ENCODE data around the gene PCBP4. TPM values are rescaled to one million over a fixed set of nuclear protein-coding genes. Genes with fewer than 3 reads are reported as not detected.

The PCBP4 gene
- total RNA-seq, 2 donors from 2014 or later: 11.3 to 14.3 TPM

DNA sequence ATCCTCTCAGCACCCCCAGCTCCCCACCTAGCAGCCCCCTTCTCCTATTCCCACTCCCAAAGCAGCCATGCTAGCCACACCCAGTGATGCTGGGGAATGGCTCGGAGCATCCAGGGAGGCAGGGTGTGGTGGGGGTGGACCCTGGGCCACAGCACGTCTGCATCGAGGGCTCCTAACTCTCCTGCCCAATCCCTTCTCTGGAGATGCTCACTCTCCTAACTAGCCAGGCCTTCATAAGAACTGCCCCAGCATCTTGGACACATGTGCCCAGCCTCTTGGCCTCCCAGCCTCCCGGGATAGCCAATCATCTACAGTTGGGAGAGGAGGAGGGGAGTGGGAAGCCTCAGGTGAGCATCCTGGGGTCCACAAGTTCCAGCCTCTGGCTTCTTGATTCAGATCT lies 2.7 kb downstream of the PCBP4 start:
- Mint-ChIP-seq H3K27ac (no peak overlapping the region), H3K36me3 (no peaks in the 10 kb centered on the region), H3K9me3 (no peaks in the 10 kb centered on the region)
- ATAC-seq: no peak
- no peak for DNase-seq (ENCODE audit: low spot score in 2 of 2)

DNA sequence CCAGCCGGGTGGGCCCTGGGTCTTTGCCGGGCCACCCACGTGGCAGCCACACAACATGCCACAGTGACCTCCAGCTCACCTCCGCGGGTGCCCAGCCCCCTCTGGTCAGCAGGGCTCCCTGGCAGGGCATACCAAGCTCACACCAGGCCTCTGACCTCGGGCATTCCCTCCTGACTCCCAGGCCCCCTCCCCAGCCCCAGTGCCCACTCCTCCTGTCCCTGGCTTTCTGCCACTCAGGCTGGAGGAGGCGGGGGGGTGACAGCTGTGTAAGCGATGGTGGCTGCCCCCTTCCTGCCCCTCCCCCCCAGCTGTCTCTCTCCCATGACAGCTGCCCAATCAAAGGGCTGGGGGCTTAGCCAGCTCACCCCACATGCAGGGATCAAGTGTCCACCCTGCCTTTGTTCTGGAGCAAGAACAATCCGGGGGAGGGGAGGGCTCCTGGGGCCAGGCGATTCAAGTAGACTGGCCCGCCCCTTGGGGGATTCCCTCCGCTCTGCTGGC lies 3.3 kb downstream of the PCBP4 start:
- DNase-seq (ENCODE audit: low spot score in 2 of 2): no peak
- Mint-ChIP-seq H3K9me3 (no peaks in the 10 kb centered on the region), H3K27ac (no peak overlapping the region), H3K36me3 (no peaks in the 10 kb centered on the region)
- ATAC-seq: no peak

DNA sequence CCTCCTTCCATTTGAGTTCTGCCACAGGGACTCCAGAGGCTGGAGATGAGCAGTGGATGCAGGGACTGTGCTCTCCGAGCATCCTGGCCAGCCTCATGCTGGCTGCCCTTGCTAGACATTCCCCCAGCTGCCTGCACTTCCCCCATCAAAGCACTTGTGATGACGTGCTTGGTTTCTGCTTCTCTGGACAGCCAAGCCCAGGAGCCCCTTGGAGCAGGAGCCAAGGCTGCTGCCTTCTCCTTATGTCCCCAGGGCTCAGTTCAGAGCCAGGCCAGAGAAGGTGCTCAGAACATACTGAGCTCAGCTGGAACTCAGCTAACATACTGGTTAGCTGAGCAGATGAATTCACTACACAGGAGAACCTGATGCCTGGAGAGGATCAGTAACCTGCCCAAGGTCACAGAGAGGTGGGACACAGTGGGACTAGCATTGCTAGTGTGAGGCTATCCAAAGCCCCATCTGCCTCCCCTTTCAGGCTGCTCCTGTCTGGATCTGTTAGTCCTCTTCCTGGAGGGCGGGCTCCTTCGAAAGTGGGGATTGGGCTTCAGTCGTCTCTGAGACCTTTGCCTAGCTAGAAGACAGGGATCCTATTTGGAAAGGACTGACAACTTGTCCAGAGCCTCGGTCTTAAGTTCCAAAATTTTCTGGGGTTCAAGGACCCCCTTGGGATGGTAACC lies 4.3 kb downstream of the PCBP4 start:
- DNase-seq (ENCODE audit: low spot score in 2 of 2) (no peak), ATAC-seq (no peak)
- H3K9me3 Mint-ChIP-seq: no peaks in the 10 kb centered on the region
- no peak overlapping the region for H3K27ac Mint-ChIP-seq
- H3K36me3 Mint-ChIP-seq: no peaks in the 10 kb centered on the region

DNA sequence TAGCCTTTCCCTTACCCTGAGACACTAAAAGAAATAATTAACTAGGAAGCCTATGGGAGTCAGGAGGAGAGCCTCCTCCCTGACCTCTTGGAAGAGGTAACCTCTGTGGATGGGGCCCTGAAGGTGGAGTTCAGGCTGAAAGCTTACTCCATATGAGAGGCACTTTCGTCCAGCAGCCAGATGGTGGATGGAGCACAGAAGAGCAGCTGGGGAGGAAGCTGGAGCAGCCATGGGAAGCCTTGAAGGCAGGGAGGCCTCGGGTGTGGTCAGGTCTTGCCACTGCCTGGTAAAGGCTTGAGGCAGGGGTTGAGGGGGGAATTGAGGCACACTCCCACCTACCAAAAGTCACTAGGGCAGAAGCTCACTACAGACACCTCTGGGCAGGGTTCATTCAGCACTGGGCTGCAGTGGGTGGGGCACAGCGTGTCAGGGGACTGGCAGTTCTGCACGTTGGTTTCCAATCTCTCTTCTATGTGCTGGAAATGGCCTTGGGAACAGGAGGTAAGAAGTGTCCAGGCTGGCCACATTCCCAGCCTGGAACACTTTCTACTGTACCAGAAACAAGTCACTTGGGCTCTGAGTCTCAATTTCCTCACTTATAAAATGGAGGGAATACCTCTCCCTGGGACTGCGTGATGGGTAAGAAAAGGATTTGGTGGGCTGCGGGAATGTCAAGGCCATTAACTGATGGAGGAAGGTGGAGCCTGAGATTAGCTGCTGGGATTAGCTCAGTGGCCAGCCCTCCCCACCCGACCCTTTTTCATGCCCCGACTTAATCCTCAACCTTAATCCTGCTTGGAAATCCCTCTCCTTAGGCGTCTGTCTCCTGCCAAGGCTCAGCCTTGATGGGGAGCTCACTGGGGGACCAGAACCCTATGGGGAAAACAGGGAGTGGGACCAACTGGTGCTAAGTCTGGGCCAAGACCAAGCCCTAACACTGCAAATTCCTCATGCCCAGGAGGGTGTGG lies 5.4 kb downstream of the PCBP4 start:
- no peaks in the 10 kb centered on the region for H3K9me3 Mint-ChIP-seq
- ATAC-seq (no peak), DNase-seq (ENCODE audit: low spot score in 2 of 2) (no peak)
- H3K27ac Mint-ChIP-seq: no peak overlapping the region
- H3K36me3 Mint-ChIP-seq: no peaks in the 10 kb centered on the region

DNA sequence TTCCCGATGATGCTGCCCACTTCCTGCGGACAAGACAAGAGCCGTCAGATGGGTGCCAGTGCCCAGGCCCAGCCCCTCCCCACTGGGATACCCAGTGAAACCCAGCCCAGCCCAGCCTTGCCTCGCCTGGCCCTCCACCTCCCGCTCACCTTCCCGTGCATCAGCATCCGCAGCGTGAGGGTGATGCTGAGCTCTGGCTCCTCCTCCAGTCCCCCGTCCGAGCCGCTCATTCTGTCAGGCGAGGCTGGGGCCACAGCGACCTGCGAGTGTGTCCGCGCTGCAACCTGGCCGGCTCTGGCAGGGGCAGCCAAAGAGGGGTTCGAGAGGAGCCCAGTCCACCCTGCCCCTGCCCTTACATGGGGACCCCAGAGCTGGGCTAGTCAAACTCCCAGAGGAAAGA lies 6.2 kb downstream of the PCBP4 start:
- Mint-ChIP-seq H3K9me3 (no peaks in the 10 kb centered on the region), H3K36me3 (no peaks in the 10 kb centered on the region), H3K27ac (no peak overlapping the region)
- ATAC-seq (no peak), DNase-seq (ENCODE audit: low spot score in 2 of 2) (no peak)

DNA sequence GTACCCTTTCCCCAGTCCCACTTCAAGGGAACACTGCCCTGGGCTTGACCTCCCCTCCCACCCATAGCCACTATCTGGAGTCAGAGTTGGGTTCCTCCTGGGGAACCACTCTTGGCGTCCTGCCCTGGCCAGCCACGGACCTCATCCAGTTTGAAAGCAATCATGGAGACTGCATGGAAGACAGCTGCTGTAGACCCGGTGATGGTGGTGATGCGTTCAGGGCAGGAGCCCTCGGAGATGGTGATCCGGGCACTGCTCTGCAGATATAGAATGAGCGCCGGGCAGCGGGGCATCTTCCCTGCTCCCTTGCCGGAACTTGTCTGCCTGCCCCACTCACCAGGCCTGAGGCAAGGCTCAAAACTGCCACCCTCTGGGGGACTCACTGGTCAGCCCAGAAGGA lies 6.9 kb downstream of the PCBP4 start:
- Mint-ChIP-seq H3K9me3 (no peaks in the 10 kb centered on the region), H3K36me3 (no peaks in the 10 kb centered on the region)

DNA sequence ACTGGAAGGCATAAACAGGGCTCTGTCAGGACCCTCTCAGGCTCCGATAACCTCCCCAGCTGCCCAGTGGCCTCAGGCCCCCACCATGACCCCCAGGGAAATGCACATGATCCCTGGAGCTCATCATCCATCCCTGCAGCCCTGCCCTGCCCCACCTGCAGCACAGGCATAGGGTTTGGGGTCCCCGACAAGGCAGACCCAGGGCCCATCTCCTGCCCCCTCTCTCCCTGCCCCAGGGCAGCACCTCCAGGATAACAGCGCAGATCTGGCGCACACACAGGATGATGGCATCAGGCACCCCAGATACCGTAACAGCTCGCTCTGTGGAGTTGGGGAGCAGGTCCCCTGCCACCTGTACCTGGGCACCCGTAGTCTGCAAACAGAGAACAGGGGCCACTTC lies 7.6 kb downstream of the PCBP4 start:
- no peak for ATAC-seq
- Mint-ChIP-seq H3K36me3 (no peaks in the 10 kb centered on the region), H3K9me3 (no peaks in the 10 kb centered on the region), H3K27ac (no peak overlapping the region)
- DNase-seq (ENCODE audit: low spot score in 2 of 2): no peak

More for the DNA sequence above, 6.9 kb downstream of the PCBP4 start:
- no peak for ATAC-seq
- no peak overlapping the region for H3K27ac Mint-ChIP-seq
- DNase-seq (ENCODE audit: low spot score in 2 of 2): no peak

DNA sequence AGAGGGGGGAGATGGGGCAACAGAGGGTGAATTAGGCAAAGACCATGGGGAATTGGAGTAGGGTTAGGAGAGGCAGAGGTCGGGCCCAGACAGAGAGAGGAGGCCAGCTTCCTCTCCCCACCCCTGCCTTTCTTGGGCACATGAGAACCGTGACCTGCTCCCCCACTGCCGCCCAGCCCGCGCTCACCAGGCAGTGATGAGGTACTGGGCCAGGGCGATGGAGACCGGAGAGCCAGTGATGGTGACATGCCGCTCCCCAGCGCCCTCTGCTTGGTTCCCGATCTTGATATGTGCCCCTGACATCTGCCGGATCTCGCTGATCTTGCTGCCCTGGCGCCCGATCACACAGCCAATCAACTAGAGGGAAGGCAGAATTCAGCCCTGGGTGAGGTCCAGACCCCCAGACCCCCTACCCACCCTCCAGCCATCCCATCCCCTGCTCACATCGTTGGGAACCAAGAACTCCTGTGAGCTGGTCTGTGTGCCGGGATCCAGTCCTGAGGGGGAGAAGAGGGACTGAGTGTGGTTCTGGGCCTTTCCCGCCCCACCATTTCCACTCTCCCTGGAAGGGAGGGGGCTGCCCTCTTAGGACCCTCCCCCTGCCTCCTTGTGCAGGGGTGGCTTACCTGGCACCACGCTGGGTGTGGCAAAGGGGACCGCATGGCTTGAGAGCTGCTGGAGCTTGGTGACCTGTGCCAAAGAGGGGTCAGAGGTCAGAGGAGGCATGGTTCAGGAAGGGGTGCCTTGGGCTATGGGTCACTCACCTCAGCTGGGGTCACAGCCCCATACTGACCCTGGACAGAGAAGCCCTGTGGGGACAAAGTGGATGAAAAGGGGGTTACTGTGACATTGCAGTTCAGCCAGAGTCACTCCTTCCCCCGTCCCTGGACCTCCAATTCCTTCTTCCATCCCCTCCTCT lies 8.4 kb downstream of the PCBP4 start:
- ATAC-seq (no peak), DNase-seq (ENCODE audit: low spot score in 2 of 2) (no peak)
- Mint-ChIP-seq H3K27ac (no peak overlapping the region), H3K9me3 (no peaks in the 10 kb centered on the region), H3K36me3 (no peaks in the 10 kb centered on the region)

DNA sequence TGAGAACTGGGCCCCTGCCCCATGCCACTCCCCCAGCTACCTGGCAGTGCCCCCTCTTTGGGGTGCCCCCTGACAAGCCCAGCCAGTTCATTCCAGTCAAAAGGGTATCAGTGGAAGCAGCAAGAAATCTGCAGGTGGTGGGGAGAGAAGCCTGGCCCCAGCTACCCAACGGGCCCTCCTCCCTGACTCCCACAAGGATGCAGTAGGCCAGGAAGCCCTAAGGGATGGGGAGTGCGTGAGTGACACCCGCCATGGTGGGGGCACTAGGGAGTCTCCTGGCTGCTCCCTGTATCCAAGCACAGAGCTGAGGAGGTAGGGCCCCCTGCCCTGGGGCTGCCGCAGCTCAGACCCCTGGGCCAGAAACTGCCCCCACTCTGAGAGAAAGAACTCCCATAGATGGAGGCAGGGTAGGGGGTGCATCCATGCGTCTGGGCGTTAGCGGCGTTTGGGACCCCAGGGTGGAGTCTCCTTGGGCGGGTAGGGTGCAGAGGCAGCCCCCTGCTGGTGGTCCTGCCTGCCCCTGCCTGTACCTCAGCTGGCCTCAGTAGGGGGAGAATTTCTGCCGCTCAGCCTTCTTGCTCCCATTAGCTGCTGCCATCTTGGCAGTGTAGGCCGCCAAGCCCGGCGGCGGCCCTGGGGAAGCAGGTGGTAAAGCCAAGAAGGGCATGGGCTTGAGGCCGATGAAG lies 9.6 kb downstream of the PCBP4 start:
- ATAC-seq: no peak
- no peaks in the 10 kb centered on the region for H3K36me3 Mint-ChIP-seq
- H3K9me3 Mint-ChIP-seq: no peaks in the 10 kb centered on the region
- no peak for DNase-seq (ENCODE audit: low spot score in 2 of 2)
- no peak overlapping the region for H3K27ac Mint-ChIP-seq

DNA sequence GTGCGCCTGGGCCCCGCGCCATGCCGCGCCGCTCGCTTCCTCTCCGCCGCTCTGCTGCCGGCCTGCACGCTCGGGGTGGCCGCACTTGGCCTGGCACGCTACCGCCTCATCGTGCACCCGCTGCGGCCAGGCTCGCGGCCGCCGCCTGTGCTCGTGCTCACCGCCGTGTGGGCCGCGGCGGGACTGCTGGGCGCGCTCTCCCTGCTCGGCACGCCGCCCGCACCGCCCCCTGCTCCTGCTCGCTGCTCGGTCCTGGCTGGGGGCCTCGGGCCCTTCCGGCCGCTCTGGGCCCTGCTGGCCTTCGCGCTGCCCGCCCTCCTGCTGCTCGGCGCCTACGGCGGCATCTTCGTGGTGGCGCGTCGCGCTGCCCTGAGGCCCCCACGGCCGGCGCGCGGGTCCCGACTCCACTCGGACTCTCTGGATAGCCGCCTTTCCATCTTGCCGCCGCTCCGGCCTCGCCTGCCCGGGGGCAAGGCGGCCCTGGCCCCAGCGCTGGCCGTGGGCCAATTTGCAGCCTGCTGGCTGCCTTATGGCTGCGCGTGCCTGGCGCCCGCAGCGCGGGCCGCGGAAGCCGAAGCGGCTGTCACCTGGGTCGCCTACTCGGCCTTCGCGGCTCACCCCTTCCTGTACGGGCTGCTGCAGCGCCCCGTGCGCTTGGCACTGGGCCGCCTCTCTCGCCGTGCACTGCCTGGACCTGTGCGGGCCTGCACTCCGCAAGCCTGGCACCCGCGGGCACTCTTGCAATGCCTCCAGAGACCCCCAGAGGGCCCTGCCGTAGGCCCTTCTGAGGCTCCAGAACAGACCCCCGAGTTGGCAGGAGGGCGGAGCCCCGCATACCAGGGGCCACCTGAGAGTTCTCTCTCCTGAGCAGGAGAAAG lies 11.1 kb downstream of the PCBP4 start:
- ATAC-seq: peak; percentile 75 to 79
- Mint-ChIP-seq H3K36me3 (no peaks in the 10 kb centered on the region), H3K9me3 (no peaks in the 10 kb centered on the region), H3K27ac (no peak overlapping the region)
- DNase-seq (ENCODE audit: low spot score in 2 of 2): peak in 1 of 2 donors; percentile 38

DNA sequence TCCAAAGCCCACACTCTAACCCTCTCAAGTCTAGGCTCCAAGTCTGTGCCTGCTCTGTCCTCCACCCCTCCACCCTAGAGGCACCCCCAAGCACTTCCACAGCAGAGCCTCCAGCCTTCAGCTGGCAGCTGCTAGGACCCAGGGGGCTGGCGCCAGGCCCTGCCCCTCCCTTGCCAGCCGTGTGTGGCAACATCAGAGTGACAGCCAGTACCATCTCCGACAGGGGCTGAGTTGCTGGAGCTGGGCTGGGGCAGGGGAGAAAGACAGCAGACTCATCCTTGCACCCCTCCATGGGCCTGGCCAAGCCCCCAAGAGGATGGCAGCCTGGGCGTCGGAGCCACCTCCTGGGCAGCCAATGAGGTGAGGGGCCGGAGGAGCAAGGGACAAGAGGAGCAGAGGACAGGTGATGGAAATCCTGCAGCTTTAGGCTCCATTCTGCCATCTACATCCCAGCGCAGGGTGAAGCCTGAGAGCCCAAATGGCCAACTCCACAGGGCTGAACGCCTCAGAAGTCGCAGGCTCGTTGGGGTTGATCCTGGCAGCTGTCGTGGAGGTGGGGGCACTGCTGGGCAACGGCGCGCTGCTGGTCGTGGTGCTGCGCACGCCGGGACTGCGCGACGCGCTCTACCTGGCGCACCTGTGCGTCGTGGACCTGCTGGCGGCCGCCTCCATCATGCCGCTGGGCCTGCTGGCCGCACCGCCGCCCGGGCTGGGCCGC lies 11.9 kb downstream of the PCBP4 start, which contains the start of gene GPR62:
Gene GPR62 (plus strand): TSS at position 207 of the 718 bp plus-strand sequence. CDS start 272 bp downstream, at position 479.
- DNase-seq (ENCODE audit: low spot score in 2 of 2) (no peak), ATAC-seq (no peak)
- no peak within 1 kb of the TSS for H3K27ac Mint-ChIP-seq
- H3K9me3 Mint-ChIP-seq: no peaks in the 10 kb centered on the region
- H3K36me3 Mint-ChIP-seq: no peaks in the 10 kb centered on the region

DNA sequence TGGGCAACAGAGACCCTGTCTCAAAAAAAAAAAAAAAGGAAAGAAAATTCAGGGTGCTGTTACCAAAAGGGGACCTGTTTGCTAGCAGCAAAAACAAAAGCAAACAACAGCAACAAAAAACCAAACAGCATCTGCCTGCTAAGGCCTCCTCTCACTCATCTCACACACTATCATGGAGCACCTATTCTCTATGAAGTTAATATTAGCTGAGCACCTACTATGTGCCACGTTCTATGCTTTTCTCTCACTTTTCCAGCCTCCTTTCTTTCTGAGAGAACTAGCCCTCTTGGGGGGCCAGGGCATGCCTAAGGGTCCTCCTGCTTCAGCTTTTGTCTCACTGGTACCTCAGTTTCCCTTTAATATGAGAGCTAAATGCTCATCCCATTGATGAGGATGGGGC lies 12.5 kb downstream of the PCBP4 start:
- Mint-ChIP-seq H3K36me3 (no peaks in the 10 kb centered on the region), H3K27ac (no peak overlapping the region), H3K9me3 (no peaks in the 10 kb centered on the region)
- ATAC-seq (no peak), DNase-seq (ENCODE audit: low spot score in 2 of 2) (no peak)

DNA sequence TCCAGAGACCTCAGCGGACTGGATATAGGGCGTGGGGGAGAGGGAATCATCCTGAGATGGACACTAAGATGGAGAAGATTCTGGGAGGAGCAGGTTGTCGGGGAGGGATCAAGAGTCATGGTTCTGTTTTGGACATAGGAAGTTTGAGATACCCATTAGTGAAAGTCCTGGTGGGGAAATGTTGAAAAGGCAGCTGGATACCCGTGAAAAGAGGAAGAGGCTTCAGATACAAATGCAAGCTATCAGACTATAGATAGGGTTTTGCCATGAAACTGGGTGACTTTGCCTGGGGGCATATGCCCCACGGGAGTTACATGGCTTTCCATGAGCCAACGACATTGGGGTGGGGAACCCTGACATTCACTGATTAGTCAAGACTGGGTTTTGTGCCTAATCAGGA lies 13.1 kb downstream of the PCBP4 start:
- Mint-ChIP-seq H3K9me3 (no peaks in the 10 kb centered on the region), H3K36me3 (no peaks in the 10 kb centered on the region), H3K27ac (no peak overlapping the region)
- no peak for ATAC-seq
- DNase-seq (ENCODE audit: low spot score in 2 of 2): no peak

DNA sequence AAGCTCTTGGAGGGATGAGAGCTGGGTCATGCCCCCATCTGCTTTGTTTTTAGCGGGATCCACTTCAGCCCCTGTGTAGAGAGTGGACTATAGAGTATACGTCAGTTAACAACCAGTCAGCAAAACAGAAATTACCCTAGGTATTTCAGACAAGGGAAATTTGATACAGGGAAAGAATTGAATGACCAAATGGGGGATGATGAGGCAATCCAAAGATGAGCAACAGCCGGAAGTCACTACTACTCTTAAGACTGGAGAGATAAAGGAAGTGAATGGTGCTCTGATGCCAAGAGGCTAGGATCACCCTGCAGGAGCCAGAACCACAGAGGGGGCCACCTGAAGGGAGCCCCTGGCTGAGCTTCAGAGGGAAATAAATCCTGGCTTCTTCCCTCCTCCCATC lies 13.8 kb downstream of the PCBP4 start:
- no peaks in the 10 kb centered on the region for H3K9me3 Mint-ChIP-seq
- H3K36me3 Mint-ChIP-seq: no peaks in the 10 kb centered on the region
- no peak overlapping the region for H3K27ac Mint-ChIP-seq
- ATAC-seq: no peak
- DNase-seq (ENCODE audit: low spot score in 2 of 2): no peak

DNA sequence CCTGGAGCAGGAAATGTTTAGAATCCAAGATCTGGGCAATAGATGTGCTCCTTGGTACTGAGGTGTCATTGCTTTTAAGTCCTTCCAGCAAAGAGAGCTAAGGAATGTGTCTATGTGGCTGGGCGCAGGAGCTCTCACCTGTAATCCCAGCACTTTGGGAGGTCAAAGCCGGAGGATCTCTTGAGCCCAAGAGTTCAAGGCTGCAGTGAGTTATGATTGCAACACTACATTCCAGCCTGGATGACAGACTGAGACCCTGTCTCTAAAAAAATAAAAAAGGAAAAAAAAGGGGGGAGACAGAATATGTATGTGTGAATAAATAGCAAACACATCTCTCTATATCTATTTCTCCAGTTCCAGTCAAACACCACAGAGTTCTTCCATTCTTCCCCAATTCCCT lies 16.4 kb downstream of the PCBP4 start:
- H3K27ac Mint-ChIP-seq: no peak overlapping the region
- no peak for ATAC-seq
- no peaks in the 10 kb centered on the region for H3K36me3 Mint-ChIP-seq
- H3K9me3 Mint-ChIP-seq: no peaks in the 10 kb centered on the region
- DNase-seq (ENCODE audit: low spot score in 2 of 2): no peak
